Caco-2 (cell line): ENCODE measurements around the gene LDLRAD3. TPM values are rescaled to one million over a fixed set of nuclear protein-coding genes. Genes with fewer than 3 reads are reported as not detected.
"Not testable (repeated sequence)": the region's sequence is repeated elsewhere in the genome, so short reads cannot be mapped to it uniquely, and the experiment has no call there.

ENCODE experiments used
- BruUV-seq: library from RNA; stranded (reverse); fragments of 400-500 nt; replicated peaks from 2 replicates; lab custom pipeline; 2021; lab: Mats Ljungman, UMichigan
- CTCF ChIA-PET: fragments of 300-600 bp; sonication (Branson Sonifier 250); formaldehyde crosslinking; loops from one replicate; lab custom pipeline; 2022; ENCODE audit warnings: antibody characterized with exemption; lab: Charles Lee
- POLR2A ChIA-PET: fragments of 300-600 bp; sonication (Branson Sonifier 250); formaldehyde crosslinking; loops from one replicate; lab custom pipeline; 2022; ENCODE audit warnings: antibody characterized with exemption; lab: Charles Lee
- DNase-seq, 2 experiments: peaks; one replicate each; pipeline versions ENCODE4 v3.0.0 to v3.0.0-alpha.2; 2020 to 2022
- H3K27me3 ChIP-seq: replicated peaks from 2 replicates; pipeline ENCODE4 v1.6.0; 2011; ENCODE audit warnings: low read length; ENCODE audit not compliant: control insufficient read depth, insufficient read depth
- H3K36me3 ChIP-seq: 2 replicates; pipeline ENCODE4 v1.5.1; 2011; ENCODE audit warnings: low read length; ENCODE audit not compliant: control insufficient read depth, insufficient read depth
- H3K4me1 ChIP-seq: fragments of 250-450 bp; sonication (Bioruptor Pico); 2 replicates; pipeline ENCODE4 v1.5.1; 2020; ENCODE audit warnings: mild to moderate bottlenecking
- H3K4me3 ChIP-seq: 2 replicates; pipeline ENCODE4 v1.5.1; 2011; ENCODE audit warnings: low read depth, mild to moderate bottlenecking, control low read depth, low read length
- H3K9me3 ChIP-seq: fragments of 250-450 bp; sonication (Bioruptor Pico); 2 replicates; pipeline ENCODE4 v1.5.1; 2020; ENCODE audit warnings: mild to moderate bottlenecking, moderate library complexity
- H3K27ac Mint-ChIP-seq: one replicate; pipeline ENCODE4 v1.8.0; 2022; ENCODE audit warnings: mixed read lengths; ENCODE audit not compliant: unreplicated experiment
- H3K27me3 Mint-ChIP-seq: one replicate; pipeline ENCODE4 v1.8.0; 2022; ENCODE audit warnings: mixed read lengths; ENCODE audit not compliant: insufficient read depth, unreplicated experiment
- H3K36me3 Mint-ChIP-seq: one replicate; pipeline ENCODE4 v1.8.0; 2022; ENCODE audit warnings: mild to moderate bottlenecking, mixed read lengths; ENCODE audit not compliant: insufficient read depth, unreplicated experiment
- H3K4me1 Mint-ChIP-seq: one replicate; pipeline ENCODE4 v1.8.0; 2022; ENCODE audit warnings: low read depth, mixed read lengths; ENCODE audit not compliant: unreplicated experiment
- H3K4me3 Mint-ChIP-seq: one replicate; pipeline ENCODE4 v1.8.0; 2022; ENCODE audit warnings: mild to moderate bottlenecking, moderate library complexity, mixed read lengths; ENCODE audit not compliant: unreplicated experiment
- H3K9me3 Mint-ChIP-seq: one replicate; pipeline ENCODE4 v1.8.0; 2022; ENCODE audit warnings: mixed read lengths; ENCODE audit not compliant: unreplicated experiment
- intact Hi-C: fragments of 100-400 bp; cut with micrococcal nuclease; formaldehyde crosslinking; loops from one replicate; pipeline ENCODE4 v1.10.0; 2022; ENCODE audit not compliant: unreplicated experiment
- total RNA-seq: library from RNA; stranded (reverse); gene quantifications from 2 replicates; pipeline ENCODE4 v1.2.3, GENCODE V29; 2022
- TF ChIP-seq, protein P1 (sequence below), 2 experiments: fragments of 200-600 bp in 1 of 2; IDR thresholded peaks; 1 replicate in 1 of 2; 2 replicates in 1 of 2; pipeline versions ENCODE4 v1.5.1 to v1.8.0; 2011 to 2022; ENCODE audit warnings: antibody characterized with exemption in 1 of 2, control low read depth in 1 of 2, inconsistent platforms in 1 of 2, low read depth in 1 of 2, low read length in 1 of 2, mild to moderate bottlenecking in 1 of 2, moderate library complexity in 1 of 2; ENCODE audit not compliant: insufficient read depth in 1 of 2, severe bottlenecking in 1 of 2, unreplicated experiment in 1 of 2

The LDLRAD3 gene
- total RNA-seq, 1 experiment from 2014 or later: 9.9 TPM

DNA sequence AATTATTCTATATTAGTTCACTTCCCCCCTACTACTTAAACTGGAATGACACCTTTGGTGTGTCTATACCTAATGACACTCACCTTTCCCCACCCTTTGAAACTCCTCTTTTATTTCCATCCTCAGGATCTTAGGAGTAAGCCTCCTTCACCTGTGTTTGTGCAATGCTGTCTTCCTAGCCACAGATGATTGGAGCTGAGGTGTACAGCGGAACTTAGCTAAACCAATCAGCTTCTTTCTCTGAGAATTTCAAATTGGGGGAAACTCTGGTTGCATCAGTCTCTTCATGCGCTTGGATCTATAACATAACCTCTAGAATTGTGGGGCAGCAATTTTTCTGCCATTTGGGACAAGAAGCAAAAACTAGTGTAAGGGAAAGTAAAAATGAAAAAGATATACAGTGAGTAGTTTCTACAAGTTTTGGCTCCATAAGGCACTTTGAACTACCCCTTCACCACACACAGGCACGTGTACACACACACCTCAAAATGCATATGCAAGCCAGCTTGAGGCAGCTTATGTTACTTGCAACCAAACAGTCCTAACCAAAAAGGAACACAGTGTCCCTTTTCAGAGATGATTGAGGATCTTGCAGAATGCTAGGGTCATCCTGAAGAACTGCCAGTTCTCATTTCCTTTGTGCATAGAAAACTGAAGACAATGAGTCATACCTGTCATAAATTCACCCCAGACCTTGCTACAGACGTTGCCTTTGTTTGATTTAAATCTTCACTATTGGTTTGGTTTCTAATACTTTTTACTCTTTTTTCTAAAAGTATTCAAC, 36.0 kb upstream of the LDLRAD3 start:
- POLR2A ChIA-PET: no interaction called here
- peaks cover 8% of the 10 kb centered on the region; the same call in 1 of the 2 replicates for H3K4me1 ChIP-seq
- intact Hi-C loops: no loop called here
- Mint-ChIP-seq H3K36me3 (no peaks in the 10 kb centered on the region), H3K27me3 (no peaks in the 10 kb centered on the region), H3K9me3 (no peaks in the 10 kb centered on the region), H3K4me3 (no peak overlapping the region), H3K4me1 (peaks cover 7% of the 10 kb centered on the region), H3K27ac (no peak overlapping the region)
- no TSS peak for BruUV-seq
- peak in 1 of 2 experiments; percentile 5 for DNase-seq
- peaks cover 5% of the 10 kb centered on the region for H3K9me3 ChIP-seq
- no peaks in the 10 kb centered on the region for H3K27me3 ChIP-seq
- no peak overlapping the region for H3K4me3 ChIP-seq
- no peaks in the 10 kb centered on the region for H3K36me3 ChIP-seq
- TF ChIP-seq, protein P1, sequence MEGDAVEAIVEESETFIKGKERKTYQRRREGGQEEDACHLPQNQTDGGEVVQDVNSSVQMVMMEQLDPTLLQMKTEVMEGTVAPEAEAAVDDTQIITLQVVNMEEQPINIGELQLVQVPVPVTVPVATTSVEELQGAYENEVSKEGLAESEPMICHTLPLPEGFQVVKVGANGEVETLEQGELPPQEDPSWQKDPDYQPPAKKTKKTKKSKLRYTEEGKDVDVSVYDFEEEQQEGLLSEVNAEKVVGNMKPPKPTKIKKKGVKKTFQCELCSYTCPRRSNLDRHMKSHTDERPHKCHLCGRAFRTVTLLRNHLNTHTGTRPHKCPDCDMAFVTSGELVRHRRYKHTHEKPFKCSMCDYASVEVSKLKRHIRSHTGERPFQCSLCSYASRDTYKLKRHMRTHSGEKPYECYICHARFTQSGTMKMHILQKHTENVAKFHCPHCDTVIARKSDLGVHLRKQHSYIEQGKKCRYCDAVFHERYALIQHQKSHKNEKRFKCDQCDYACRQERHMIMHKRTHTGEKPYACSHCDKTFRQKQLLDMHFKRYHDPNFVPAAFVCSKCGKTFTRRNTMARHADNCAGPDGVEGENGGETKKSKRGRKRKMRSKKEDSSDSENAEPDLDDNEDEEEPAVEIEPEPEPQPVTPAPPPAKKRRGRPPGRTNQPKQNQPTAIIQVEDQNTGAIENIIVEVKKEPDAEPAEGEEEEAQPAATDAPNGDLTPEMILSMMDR (IDR thresholded peaks at IDR 0.05; ENCODE audit: insufficient read depth in 1 of 2, low read depth in 1 of 2, low read length in 1 of 2, severe bottlenecking in 1 of 2, unreplicated experiment in 1 of 2): no peak
- CTCF ChIA-PET: no interaction called here

DNA sequence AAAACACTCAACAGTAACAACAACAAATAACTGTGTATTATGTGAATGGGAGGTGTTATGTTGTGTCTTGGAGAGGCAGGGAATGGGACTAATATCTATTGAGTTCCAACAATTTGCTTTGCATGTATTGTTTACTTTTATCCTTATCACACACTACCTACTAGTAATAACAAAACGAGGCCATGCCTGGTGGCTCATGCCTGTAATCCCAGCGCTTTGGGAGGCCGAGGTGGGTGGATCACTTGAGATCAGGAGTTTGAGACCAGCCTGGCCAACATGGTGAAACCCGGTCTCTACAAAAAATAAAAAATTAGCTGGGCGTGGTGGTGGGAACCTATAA, 35.5 kb upstream of the LDLRAD3 start:
- intact Hi-C loops, DNase-seq, H3K27ac Mint-ChIP-seq: not testable (repeated sequence)

GRCh38 chr11:35909511-35910265, 34.2 kb upstream of the LDLRAD3 start:
- no peaks in the 10 kb centered on the region for H3K9me3 ChIP-seq
- no peaks in the 10 kb centered on the region for H3K36me3 ChIP-seq
- DNase-seq: no peak
- Mint-ChIP-seq H3K9me3 (no peaks in the 10 kb centered on the region), H3K4me3 (no peak overlapping the region), H3K27ac (no peak overlapping the region), H3K27me3 (no peaks in the 10 kb centered on the region), H3K36me3 (no peaks in the 10 kb centered on the region), H3K4me1 (peaks cover 7% of the 10 kb centered on the region)
- H3K4me1 ChIP-seq: peaks cover 8% of the 10 kb centered on the region; the same call in 1 of the 2 replicates
- H3K27me3 ChIP-seq: no peaks in the 10 kb centered on the region
- no TSS peak for BruUV-seq
- intact Hi-C loops: no loop called here
- TF ChIP-seq, protein P1 (IDR thresholded peaks at IDR 0.05; ENCODE audit: insufficient read depth in 1 of 2, low read depth in 1 of 2, low read length in 1 of 2, severe bottlenecking in 1 of 2, unreplicated experiment in 1 of 2): no peak
- ChIA-PET POLR2A (no interaction called here), CTCF (no interaction called here)
- no peak overlapping the region for H3K4me3 ChIP-seq

More for the DNA sequence above, 35.5 kb upstream of the LDLRAD3 start:
- H3K4me3 Mint-ChIP-seq, H3K9me3 ChIP-seq, H3K36me3 Mint-ChIP-seq, H3K4me1 Mint-ChIP-seq, POLR2A ChIA-PET, BruUV-seq, H3K9me3 Mint-ChIP-seq, H3K4me3 ChIP-seq, H3K27me3 Mint-ChIP-seq, H3K36me3 ChIP-seq, CTCF ChIA-PET, H3K4me1 ChIP-seq, H3K27me3 ChIP-seq: not testable (repeated sequence)
